ACHN (cell line): ENCODE measurements around the gene WBP2NL.
"Not testable (repeated sequence)": the region's sequence is repeated elsewhere in the genome, so short reads cannot be mapped to it uniquely, and the experiment has no call there.

Source experiments
- DNase-seq: peaks from one replicate; pipeline ENCODE4 v3.0.0-alpha.2; 2015
- in situ Hi-C: cut with HindIII; loops from 2 replicates; pipeline ENCODE4 v1.10.0; 2017; ENCODE audit warnings: low sequenced_read_pairs, low pct_ligation_motif_present, low pct_unique_long_range_greater_than_20kb

WBP2NL gene

GRCh38 chr22:42066126-42066761 is 67.7 kb downstream of the WBP2NL start:
- DNase-seq, result no peak
- in situ Hi-C loops, result no loop called here

GRCh38 chr22:42066937-42067336 is 68.3 kb downstream of the WBP2NL start:
- no peak for DNase-seq
- in situ Hi-C loops, result no loop called here

GRCh38 chr22:42067671-42068251 is 69.2 kb downstream of the WBP2NL start:
- DNase-seq, result no peak
- in situ Hi-C loops, result no loop called here

- DNase-seq, result no peak
- in situ Hi-C loops, result no loop called here
These were observed 69.7 kb downstream of the WBP2NL start for GRCh38 chr22:42068291-42068690.

GRCh38 chr22:42069801-42070516 is 71.4 kb downstream of the WBP2NL start:
- in situ Hi-C loops, result no loop called here
- peak; percentile 5 for DNase-seq

GRCh38 chr22:42070517-42071422 is 72.2 kb downstream of the WBP2NL start, which contains the start of gene NAGA:
TSS of gene NAGA (minus strand) at chr22:42070812. CDS start at chr22:42070297, 515 bp downstream.
- in situ Hi-C loops, result no loop called here
- DNase-seq, result peak; percentile 97

GRCh38 chr22:42071508-42071907 is 72.9 kb downstream of the WBP2NL start:
- DNase-seq, in situ Hi-C loops: not testable (repeated sequence)

GRCh38 chr22:42072606-42073330 is 74.2 kb downstream of the WBP2NL start:
- in situ Hi-C loops, result no loop called here
- no peak for DNase-seq

GRCh38 chr22:42073621-42074041 is 75.0 kb downstream of the WBP2NL start:
- in situ Hi-C loops, result no loop called here
- DNase-seq, result no peak

GRCh38 chr22:42074132-42074811 is 75.7 kb downstream of the WBP2NL start, which contains the start of gene PHETA2:
TSS of gene PHETA2 (plus strand) at chr22:42074248. CDS start at chr22:42077294, 3,046 bp downstream.
- peak; percentile 43 for DNase-seq
- in situ Hi-C loops, result no loop called here

GRCh38 chr22:42074846-42075676 is 76.5 kb downstream of the WBP2NL start:
- in situ Hi-C loops, result no loop called here

GRCh38 chr22:42076764-42077485 is 78.3 kb downstream of the WBP2NL start:
- in situ Hi-C loops, result no loop called here
- DNase-seq, result no peak

More at GRCh38 chr22:42074846-42075676, 76.5 kb downstream of the WBP2NL start:
- no peak for DNase-seq

- in situ Hi-C loops, result no loop called here
- no peak for DNase-seq
These were observed 79.0 kb downstream of the WBP2NL start for GRCh38 chr22:42077486-42078125.
